Measurements from ENCODE around the gene MRTFB.

Gene MRTFB

GRCh38 chr16:14102925-14103720 is 32.0 kb downstream of the MRTFB start:
- H3K4me3 ChIP-seq (replicated peaks; ENCODE audit: low read depth, low read length) = no peak overlapping the region
- DNase-seq (ENCODE audit: extremely low read depth, low read depth) = no peak
- TF ChIP-seq CTCF (IDR thresholded peaks at IDR 0.05; ENCODE audit: low read depth, low read length, missing control alignments) = no peak

- no peak for DNase-seq (ENCODE audit: extremely low read depth, low read depth)
- H3K4me3 ChIP-seq (replicated peaks; ENCODE audit: low read depth, low read length) = no peak overlapping the region
- no peak for TF ChIP-seq CTCF (IDR thresholded peaks at IDR 0.05; ENCODE audit: low read depth, low read length, missing control alignments)
Measured at GRCh38 chr16:14104066-14104465, 32.9 kb downstream of the MRTFB start.

- TF ChIP-seq CTCF (IDR thresholded peaks at IDR 0.05; ENCODE audit: low read depth, low read length, missing control alignments) = no peak
- no peak for DNase-seq (ENCODE audit: extremely low read depth, low read depth)
- H3K4me3 ChIP-seq (replicated peaks; ENCODE audit: low read depth, low read length) = no peak overlapping the region
Measured at GRCh38 chr16:14105760-14106375, 34.7 kb downstream of the MRTFB start.

GRCh38 chr16:14106457-14106856 is 35.3 kb downstream of the MRTFB start:
- no peak for TF ChIP-seq CTCF (IDR thresholded peaks at IDR 0.05; ENCODE audit: low read depth, low read length, missing control alignments)
- DNase-seq (ENCODE audit: extremely low read depth, low read depth) = no peak
- H3K4me3 ChIP-seq (replicated peaks; ENCODE audit: low read depth, low read length) = no peak overlapping the region

- no peak overlapping the region for H3K4me3 ChIP-seq (replicated peaks; ENCODE audit: low read depth, low read length)
- no peak for TF ChIP-seq CTCF (IDR thresholded peaks at IDR 0.05; ENCODE audit: low read depth, low read length, missing control alignments)
- DNase-seq (ENCODE audit: extremely low read depth, low read depth) = no peak
Measured at GRCh38 chr16:14106961-14107360, 35.8 kb downstream of the MRTFB start.

DNA sequence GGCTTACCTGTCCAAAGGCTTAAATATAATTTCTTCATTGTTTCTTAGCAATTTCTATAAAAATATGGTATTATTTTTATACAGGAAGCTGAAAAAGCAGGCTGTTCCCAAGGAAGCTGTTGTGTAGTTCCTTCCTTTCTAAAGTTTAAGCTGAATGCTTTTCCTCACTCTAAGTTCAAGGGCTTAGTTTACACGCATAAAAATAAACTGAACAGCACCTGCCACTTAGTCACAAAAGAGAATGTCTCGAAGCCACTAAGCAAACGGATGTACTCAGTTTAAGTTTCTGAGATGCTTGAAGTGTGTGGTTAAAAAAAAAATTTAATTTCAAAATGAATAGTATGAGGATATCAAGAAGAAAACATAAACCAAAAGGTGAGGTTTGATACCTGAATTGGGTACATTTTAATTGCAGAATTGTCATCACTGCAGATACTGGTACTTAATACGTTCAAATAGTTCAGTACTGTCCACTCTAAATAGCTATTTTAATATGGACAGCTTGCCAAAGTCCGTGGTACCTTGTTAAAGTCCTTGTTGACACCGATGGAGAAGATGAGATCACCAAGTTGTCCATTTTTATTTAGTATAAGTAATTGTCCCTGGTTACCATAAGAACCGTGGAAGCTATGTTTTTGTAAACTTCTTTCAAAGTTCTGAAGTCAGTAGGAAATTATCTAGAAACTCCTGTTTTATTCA is 38.1 kb downstream of the MRTFB start:
- no peak overlapping the region for H3K4me3 ChIP-seq (replicated peaks; ENCODE audit: low read depth, low read length)
- DNase-seq (ENCODE audit: extremely low read depth, low read depth) = no peak
- TF ChIP-seq CTCF (IDR thresholded peaks at IDR 0.05; ENCODE audit: low read depth, low read length, missing control alignments) = no peak
